HCT116 (cell line): ENCODE data around the gene TENM3. TPM values are rescaled to one million over a fixed set of nuclear protein-coding genes. Genes with fewer than 3 reads are reported as not detected.

Experiments
- ATAC-seq: fragments of 200-7000 bp; cut with Tn5 transposase; 2 replicates; pipeline ENCODE4 v1.9.1; 2020; ENCODE audit warnings: mild to moderate bottlenecking, moderate library complexity
- BruUV-seq: library from RNA; stranded (reverse); fragments of 400-500 nt; replicated peaks from 2 replicates; lab custom pipeline; 2021; lab: Mats Ljungman, UMichigan
- CTCF ChIA-PET: fragments of 300-600 bp; sonication (Branson Sonifier 250); formaldehyde crosslinking; loops from one replicate; lab custom pipeline; 2021; ENCODE audit warnings: antibody characterized with exemption; lab: Charles Lee
- POLR2A ChIA-PET: fragments of 300-600, 350-600 bp; sonication (Branson Sonifier 250); formaldehyde crosslinking; loops from one replicate; lab custom pipeline; 2021; ENCODE audit warnings: antibody characterized with exemption; lab: Charles Lee
- RAD21 ChIA-PET, 2 experiments: fragments of 300-600 bp; sonication (Branson Sonifier 250); formaldehyde crosslinking; loops; one replicate each; lab custom pipeline; 2023; ENCODE audit warnings: low total read pairs in 2 of 2; ENCODE audit not compliant: uncharacterized antibody in 2 of 2, unreplicated experiment in 2 of 2, low non-redundant PET in 1 of 2; lab: Charles Lee
- DNase-seq: peaks from one replicate; pipeline ENCODE4 v3.0.0-alpha.2; 2010; ENCODE audit warnings: low read depth, low spot score
- H2AFZ ChIP-seq: fragments of 200-600 bp; shearing (Covaris generic), sonication (generic); 2 replicates; pipeline ENCODE4 v1.6.1; 2017; ENCODE audit warnings: low read depth, mixed run types, mixed read lengths, antibody characterized with exemption, low read length; ENCODE audit not compliant: poor library complexity, severe bottlenecking
- H3K27ac ChIP-seq: 2 replicates; pipeline ENCODE4 v1.5.1; 2012; ENCODE audit warnings: low read depth, low read length
- H3K27me3 ChIP-seq: fragments of 200-600 bp; sonication (generic); 2 replicates; pipeline ENCODE4 v1.6.1; 2016; ENCODE audit warnings: mixed run types, low read length, mixed read lengths; ENCODE audit not compliant: insufficient read depth
- H3K36me3 ChIP-seq, 2 experiments: fragments of 200-500 bp in 1 of 2; fragments of 200-600 bp in 1 of 2; sonication (Bioruptor generic) in 1 of 2; sonication (generic) in 1 of 2; 2 replicates each; pipeline versions ENCODE4 v1.5.1 to v1.6.1; 2014 to 2016; ENCODE audit warnings: low read length in 2 of 2, inconsistent platforms in 1 of 2, mixed read lengths in 1 of 2, mixed run types in 1 of 2; ENCODE audit not compliant: insufficient read depth in 2 of 2, control insufficient read depth in 1 of 2
- H3K4me1 ChIP-seq, 2 experiments: fragments of 200-600 bp in 1 of 2; sonication (generic) in 1 of 2; 2 replicates each; pipeline versions ENCODE4 v1.5.1 to v1.6.1; 2012 to 2017; ENCODE audit warnings: low read length in 2 of 2, inconsistent platforms in 1 of 2, mild to moderate bottlenecking in 1 of 2, mixed read lengths in 1 of 2, mixed run types in 1 of 2, moderate library complexity in 1 of 2; ENCODE audit not compliant: insufficient read depth in 2 of 2, control insufficient read depth in 1 of 2
- H3K4me2 ChIP-seq: fragments of 200-600 bp; sonication (generic); 2 replicates; pipeline ENCODE4 v1.6.1; 2017; ENCODE audit warnings: mixed run types, low read length, mixed read lengths
- H3K4me3 ChIP-seq, 2 experiments: fragments of 200-600 bp in 1 of 2; sonication (generic) in 1 of 2; replicated peaks in 1 of 2; 2 replicates each; pipeline ENCODE4 v1.5.1; 2011 to 2016; ENCODE audit warnings: low read length in 2 of 2, control low read depth in 1 of 2, low read depth in 1 of 2, mild to moderate bottlenecking in 1 of 2, mixed read lengths in 1 of 2, mixed run types in 1 of 2
- H3K79me2 ChIP-seq: fragments of 200-600 bp; sonication (generic); 2 replicates; pipeline ENCODE4 v1.6.1; 2017; ENCODE audit warnings: mild to moderate bottlenecking, mixed run types, low read length, moderate library complexity, mixed read lengths; ENCODE audit not compliant: insufficient read depth
- H3K9ac ChIP-seq: fragments of 200-600 bp; sonication (generic); 2 replicates; pipeline ENCODE4 v1.6.1; 2016; ENCODE audit warnings: low read length, mixed read lengths
- H3K9me2 ChIP-seq: fragments of 200-600 bp; sonication (generic), shearing (Covaris generic); 2 replicates; pipeline ENCODE4 v1.6.1; 2017; ENCODE audit warnings: mixed run types, mild to moderate bottlenecking, moderate library complexity; ENCODE audit not compliant: insufficient read depth
- H3K9me3 ChIP-seq, 2 experiments: fragments of 200-500 bp in 1 of 2; fragments of 200-600 bp in 1 of 2; sonication (Bioruptor generic) in 1 of 2; sonication (generic) in 1 of 2; 2 replicates each; pipeline ENCODE4 v1.6.1; 2014 to 2017; ENCODE audit warnings: low read length in 2 of 2, mixed read lengths in 2 of 2, inconsistent platforms in 1 of 2, low read depth in 1 of 2, mild to moderate bottlenecking in 1 of 2, mixed run types in 1 of 2, moderate library complexity in 1 of 2; ENCODE audit not compliant: control insufficient read depth in 1 of 2, insufficient read depth in 1 of 2
- H4K20me1 ChIP-seq: fragments of 200-600 bp; sonication (generic), shearing (Covaris generic); 2 replicates; pipeline ENCODE4 v1.6.1; 2017; ENCODE audit warnings: mixed run types, mild to moderate bottlenecking, moderate library complexity; ENCODE audit not compliant: insufficient read depth
- CBX3 ChIP-seq: IDR thresholded peaks from 2 replicates; pipeline ENCODE4 v1.6.1; 2012; ENCODE audit warnings: low read depth
- CEBPB ChIP-seq: IDR thresholded peaks from 2 replicates; pipeline ENCODE4 v1.6.1; 2012; ENCODE audit warnings: low read depth
- ELF1 ChIP-seq: IDR thresholded peaks from 2 replicates; pipeline ENCODE4 v1.6.1; 2012; ENCODE audit warnings: low read depth, borderline replicate concordance
- JUND ChIP-seq: IDR thresholded peaks from 2 replicates; pipeline ENCODE4 v1.6.1; 2012
- POLR2A ChIP-seq: IDR thresholded peaks from 2 replicates; pipeline ENCODE4 v1.7.0; 2011; ENCODE audit warnings: borderline replicate concordance; ENCODE audit not compliant: insufficient read depth, insufficient read length; ENCODE audit errors: extremely low read depth
- POLR2AphosphoS5 ChIP-seq: IDR thresholded peaks from 2 replicates; pipeline ENCODE4 v1.6.1; 2011; ENCODE audit warnings: mild to moderate bottlenecking, low read depth, low read length, moderate library complexity
- RAD21 ChIP-seq: IDR thresholded peaks from 2 replicates; pipeline ENCODE4 v1.6.1; 2012; ENCODE audit warnings: low read depth, mild to moderate bottlenecking
- SIN3A ChIP-seq: IDR thresholded peaks from 2 replicates; pipeline ENCODE4 v1.6.1; 2012; ENCODE audit warnings: low read depth
- TCF7L2 ChIP-seq: IDR thresholded peaks from 2 replicates; pipeline ENCODE4 v1.7.0; 2011; ENCODE audit warnings: borderline replicate concordance, inconsistent platforms; ENCODE audit not compliant: insufficient read depth, insufficient read length; ENCODE audit errors: extremely low read depth
- YY1 ChIP-seq: IDR thresholded peaks from 2 replicates; pipeline ENCODE4 v1.6.1; 2011; ENCODE audit warnings: low read length, low read depth, moderate library complexity, mild to moderate bottlenecking; ENCODE audit not compliant: insufficient replicate concordance; ENCODE audit errors: extremely low read depth
- ZFX ChIP-seq: fragments of 450-650 bp; IDR thresholded peaks from 2 replicates; pipeline ENCODE4 v1.6.1; 2017
- ZNF274 ChIP-seq: fragments of 200-500 bp; sonication (Bioruptor generic); IDR thresholded peaks from 2 replicates; pipeline ENCODE4 v1.6.1; 2014; ENCODE audit warnings: mild to moderate bottlenecking, low read depth, low read length, inconsistent platforms
- intact Hi-C: fragments of 100-400 bp; cut with micrococcal nuclease; formaldehyde crosslinking; loops from 2 replicates; pipeline ENCODE4 v1.10.0; 2022
- total RNA-seq: library from RNA; stranded (reverse); gene quantifications from one replicate; pipeline ENCODE4 v1.2.1, GENCODE V29; 2021; ENCODE audit not compliant: unreplicated experiment
- TF ChIP-seq, protein P1 (sequence below), 3 experiments: fragments of 200-600 bp in 1 of 3; sonication (generic) in 1 of 3; IDR thresholded peaks in 2 of 3; conservative IDR thresholded peaks in 1 of 3; 2 replicates each; pipeline ENCODE4 v1.5.1; 2012 to 2017; ENCODE audit warnings: low read depth in 2 of 3, low read length in 2 of 3, antibody characterized with exemption in 1 of 3, borderline replicate concordance in 1 of 3, control low read depth in 1 of 3, mild to moderate bottlenecking in 1 of 3, mixed read lengths in 1 of 3, mixed run types in 1 of 3, moderate library complexity in 1 of 3; ENCODE audit not compliant: insufficient read depth in 1 of 3
- TF ChIP-seq, protein P2 (sequence below): IDR thresholded peaks from 2 replicates; pipeline ENCODE4 v1.6.1; 2012
- TF ChIP-seq, protein P3 (sequence below): IDR thresholded peaks from 2 replicates; pipeline ENCODE4 v1.6.1; 2012; ENCODE audit warnings: low read depth
- TF ChIP-seq, protein P4 (sequence below): IDR thresholded peaks from 2 replicates; pipeline ENCODE4 v1.6.1; 2012
- TF ChIP-seq, protein P5 (sequence below): IDR thresholded peaks from 2 replicates; pipeline ENCODE4 v1.6.1; 2011; ENCODE audit warnings: mild to moderate bottlenecking, low read length, moderate library complexity; ENCODE audit not compliant: insufficient replicate concordance; ENCODE audit errors: extremely low read depth

Gene TENM3
- total RNA-seq, 1 experiment from 2014 or later: 0.54 TPM

DNA sequence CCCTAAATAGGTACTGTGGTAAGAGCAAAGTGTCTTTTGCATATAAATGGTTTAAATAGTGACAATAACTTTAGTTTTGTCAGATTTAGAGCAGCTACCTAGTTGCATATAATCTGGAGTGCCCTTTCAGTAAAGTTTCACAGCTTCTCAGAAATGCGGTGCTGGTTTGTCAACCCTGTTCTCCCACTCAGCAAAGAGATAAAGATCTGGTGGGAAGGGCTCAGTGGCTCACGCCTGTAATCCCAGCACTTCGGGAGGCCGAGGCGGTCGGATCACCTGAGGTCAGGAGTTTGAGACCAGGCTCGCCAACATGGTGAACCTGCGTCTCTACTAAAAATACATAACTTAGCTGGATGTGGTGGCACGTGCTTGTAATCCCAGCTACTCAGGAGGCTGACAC lies 45.6 kb upstream of the TENM3 start (continued):
- TF ChIP-seq, protein P1, sequence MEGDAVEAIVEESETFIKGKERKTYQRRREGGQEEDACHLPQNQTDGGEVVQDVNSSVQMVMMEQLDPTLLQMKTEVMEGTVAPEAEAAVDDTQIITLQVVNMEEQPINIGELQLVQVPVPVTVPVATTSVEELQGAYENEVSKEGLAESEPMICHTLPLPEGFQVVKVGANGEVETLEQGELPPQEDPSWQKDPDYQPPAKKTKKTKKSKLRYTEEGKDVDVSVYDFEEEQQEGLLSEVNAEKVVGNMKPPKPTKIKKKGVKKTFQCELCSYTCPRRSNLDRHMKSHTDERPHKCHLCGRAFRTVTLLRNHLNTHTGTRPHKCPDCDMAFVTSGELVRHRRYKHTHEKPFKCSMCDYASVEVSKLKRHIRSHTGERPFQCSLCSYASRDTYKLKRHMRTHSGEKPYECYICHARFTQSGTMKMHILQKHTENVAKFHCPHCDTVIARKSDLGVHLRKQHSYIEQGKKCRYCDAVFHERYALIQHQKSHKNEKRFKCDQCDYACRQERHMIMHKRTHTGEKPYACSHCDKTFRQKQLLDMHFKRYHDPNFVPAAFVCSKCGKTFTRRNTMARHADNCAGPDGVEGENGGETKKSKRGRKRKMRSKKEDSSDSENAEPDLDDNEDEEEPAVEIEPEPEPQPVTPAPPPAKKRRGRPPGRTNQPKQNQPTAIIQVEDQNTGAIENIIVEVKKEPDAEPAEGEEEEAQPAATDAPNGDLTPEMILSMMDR (IDR thresholded peaks at IDR 0.05 in 2 of 3, conservative IDR thresholded peaks at IDR 0.05 in 1 of 3; ENCODE audit: borderline replicate concordance in 1 of 3, insufficient read depth in 1 of 3, low read depth in 2 of 3, low read length in 2 of 3): no peak
- no peak for TF ChIP-seq POLR2A
- no peak for TF ChIP-seq ELF1
- no peak for TF ChIP-seq RAD21
- no peak for TF ChIP-seq JUND
- no peak for TF ChIP-seq POLR2AphosphoS5
- no peak for TF ChIP-seq CBX3

DNA sequence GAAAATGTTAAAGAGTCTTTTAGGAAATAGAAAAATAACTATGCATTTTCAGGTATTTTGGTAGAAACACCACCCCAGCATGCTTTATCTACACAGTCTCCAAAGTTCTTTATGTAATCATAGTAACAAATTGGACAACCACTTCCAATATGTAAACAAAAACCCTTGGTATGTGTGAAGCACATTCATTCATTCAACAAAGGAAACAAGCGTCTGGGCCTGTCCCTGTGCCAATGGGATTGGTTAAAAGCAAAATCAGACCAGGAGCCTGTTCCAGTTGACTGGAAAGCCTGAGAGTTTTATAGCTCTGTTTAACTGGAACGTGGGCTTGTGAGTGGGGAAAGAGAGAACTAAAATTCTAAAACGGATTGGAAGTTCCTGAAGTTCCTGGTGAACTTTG lies 41.3 kb upstream of the TENM3 start:
- TF ChIP-seq POLR2A: no peak
- no peak for TF ChIP-seq TCF7L2
- TF ChIP-seq, protein P2, sequence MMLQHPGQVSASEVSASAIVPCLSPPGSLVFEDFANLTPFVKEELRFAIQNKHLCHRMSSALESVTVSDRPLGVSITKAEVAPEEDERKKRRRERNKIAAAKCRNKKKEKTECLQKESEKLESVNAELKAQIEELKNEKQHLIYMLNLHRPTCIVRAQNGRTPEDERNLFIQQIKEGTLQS: no peak
- no peak for TF ChIP-seq SIN3A
- TF ChIP-seq CEBPB: no peak
- TF ChIP-seq ZNF274: no peak
- TF ChIP-seq RAD21: no peak
- TF ChIP-seq, protein P3, sequence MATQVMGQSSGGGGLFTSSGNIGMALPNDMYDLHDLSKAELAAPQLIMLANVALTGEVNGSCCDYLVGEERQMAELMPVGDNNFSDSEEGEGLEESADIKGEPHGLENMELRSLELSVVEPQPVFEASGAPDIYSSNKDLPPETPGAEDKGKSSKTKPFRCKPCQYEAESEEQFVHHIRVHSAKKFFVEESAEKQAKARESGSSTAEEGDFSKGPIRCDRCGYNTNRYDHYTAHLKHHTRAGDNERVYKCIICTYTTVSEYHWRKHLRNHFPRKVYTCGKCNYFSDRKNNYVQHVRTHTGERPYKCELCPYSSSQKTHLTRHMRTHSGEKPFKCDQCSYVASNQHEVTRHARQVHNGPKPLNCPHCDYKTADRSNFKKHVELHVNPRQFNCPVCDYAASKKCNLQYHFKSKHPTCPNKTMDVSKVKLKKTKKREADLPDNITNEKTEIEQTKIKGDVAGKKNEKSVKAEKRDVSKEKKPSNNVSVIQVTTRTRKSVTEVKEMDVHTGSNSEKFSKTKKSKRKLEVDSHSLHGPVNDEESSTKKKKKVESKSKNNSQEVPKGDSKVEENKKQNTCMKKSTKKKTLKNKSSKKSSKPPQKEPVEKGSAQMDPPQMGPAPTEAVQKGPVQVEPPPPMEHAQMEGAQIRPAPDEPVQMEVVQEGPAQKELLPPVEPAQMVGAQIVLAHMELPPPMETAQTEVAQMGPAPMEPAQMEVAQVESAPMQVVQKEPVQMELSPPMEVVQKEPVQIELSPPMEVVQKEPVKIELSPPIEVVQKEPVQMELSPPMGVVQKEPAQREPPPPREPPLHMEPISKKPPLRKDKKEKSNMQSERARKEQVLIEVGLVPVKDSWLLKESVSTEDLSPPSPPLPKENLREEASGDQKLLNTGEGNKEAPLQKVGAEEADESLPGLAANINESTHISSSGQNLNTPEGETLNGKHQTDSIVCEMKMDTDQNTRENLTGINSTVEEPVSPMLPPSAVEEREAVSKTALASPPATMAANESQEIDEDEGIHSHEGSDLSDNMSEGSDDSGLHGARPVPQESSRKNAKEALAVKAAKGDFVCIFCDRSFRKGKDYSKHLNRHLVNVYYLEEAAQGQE: no peak
- TF ChIP-seq, protein P4, sequence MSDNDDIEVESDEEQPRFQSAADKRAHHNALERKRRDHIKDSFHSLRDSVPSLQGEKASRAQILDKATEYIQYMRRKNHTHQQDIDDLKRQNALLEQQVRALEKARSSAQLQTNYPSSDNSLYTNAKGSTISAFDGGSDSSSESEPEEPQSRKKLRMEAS: no peak
- TF ChIP-seq, protein P5, sequence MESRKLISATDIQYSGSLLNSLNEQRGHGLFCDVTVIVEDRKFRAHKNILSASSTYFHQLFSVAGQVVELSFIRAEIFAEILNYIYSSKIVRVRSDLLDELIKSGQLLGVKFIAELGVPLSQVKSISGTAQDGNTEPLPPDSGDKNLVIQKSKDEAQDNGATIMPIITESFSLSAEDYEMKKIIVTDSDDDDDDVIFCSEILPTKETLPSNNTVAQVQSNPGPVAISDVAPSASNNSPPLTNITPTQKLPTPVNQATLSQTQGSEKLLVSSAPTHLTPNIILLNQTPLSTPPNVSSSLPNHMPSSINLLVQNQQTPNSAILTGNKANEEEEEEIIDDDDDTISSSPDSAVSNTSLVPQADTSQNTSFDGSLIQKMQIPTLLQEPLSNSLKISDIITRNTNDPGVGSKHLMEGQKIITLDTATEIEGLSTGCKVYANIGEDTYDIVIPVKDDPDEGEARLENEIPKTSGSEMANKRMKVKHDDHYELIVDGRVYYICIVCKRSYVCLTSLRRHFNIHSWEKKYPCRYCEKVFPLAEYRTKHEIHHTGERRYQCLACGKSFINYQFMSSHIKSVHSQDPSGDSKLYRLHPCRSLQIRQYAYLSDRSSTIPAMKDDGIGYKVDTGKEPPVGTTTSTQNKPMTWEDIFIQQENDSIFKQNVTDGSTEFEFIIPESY: no peak
- no peak for TF ChIP-seq CBX3
- no peak for TF ChIP-seq YY1
- TF ChIP-seq ZFX: no peak
- no peak for TF ChIP-seq JUND
- Histone ChIP-seq H3K9ac (no peak overlapping the region), H3K36me3 (no peaks in the 10 kb centered on the region), H3K4me1 (no peaks in the 10 kb centered on the region), H3K27me3 (peaks cover 22% of the 10 kb centered on the region), H2AFZ (no peak overlapping the region), H3K4me3 (no peak overlapping the region), H3K9me3 (no peaks in the 10 kb centered on the region), H4K20me1 (no peaks in the 10 kb centered on the region), H3K9me2 (no peaks in the 10 kb centered on the region), H3K79me2 (no peaks in the 10 kb centered on the region), H3K27ac (no peak overlapping the region), H3K4me2 (no peak overlapping the region)
- ATAC-seq (no peak), DNase-seq (no peak)
- intact Hi-C loops: no loop called here
- ChIA-PET POLR2A (no interaction called here), CTCF (no interaction called here), RAD21 (no interaction called here)
- no TSS peak for BruUV-seq
